ENCODE results near the gene MGMT. TPM values are rescaled to one million over a fixed set of nuclear protein-coding genes. Genes with fewer than 3 reads are reported as not detected.

MGMT gene
- total RNA-seq, 4 donors from 2014 or later = 10.9 to 37.7 (median 16.0) TPM

DNA sequence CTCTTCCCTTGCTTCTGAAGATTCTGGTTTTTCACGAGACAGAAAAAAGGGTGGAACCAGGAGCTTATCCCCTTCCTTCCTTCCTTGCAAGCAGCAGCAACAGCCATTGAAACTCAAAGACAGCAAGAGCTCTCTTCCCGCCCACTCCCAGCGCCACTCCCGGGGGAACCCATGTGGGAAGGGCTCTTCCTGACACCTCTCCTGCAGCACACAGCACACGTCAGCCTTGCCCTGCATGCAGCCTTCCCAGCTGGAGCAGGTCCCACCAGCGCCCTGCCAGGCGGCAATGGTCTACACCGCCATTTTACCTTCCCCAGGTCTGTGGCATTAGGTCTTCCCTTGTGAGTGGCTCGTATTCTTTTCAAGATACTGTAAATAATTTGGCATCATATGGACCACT, 161.8 kb downstream of the MGMT start:
- TF ChIP-seq, protein P1, sequence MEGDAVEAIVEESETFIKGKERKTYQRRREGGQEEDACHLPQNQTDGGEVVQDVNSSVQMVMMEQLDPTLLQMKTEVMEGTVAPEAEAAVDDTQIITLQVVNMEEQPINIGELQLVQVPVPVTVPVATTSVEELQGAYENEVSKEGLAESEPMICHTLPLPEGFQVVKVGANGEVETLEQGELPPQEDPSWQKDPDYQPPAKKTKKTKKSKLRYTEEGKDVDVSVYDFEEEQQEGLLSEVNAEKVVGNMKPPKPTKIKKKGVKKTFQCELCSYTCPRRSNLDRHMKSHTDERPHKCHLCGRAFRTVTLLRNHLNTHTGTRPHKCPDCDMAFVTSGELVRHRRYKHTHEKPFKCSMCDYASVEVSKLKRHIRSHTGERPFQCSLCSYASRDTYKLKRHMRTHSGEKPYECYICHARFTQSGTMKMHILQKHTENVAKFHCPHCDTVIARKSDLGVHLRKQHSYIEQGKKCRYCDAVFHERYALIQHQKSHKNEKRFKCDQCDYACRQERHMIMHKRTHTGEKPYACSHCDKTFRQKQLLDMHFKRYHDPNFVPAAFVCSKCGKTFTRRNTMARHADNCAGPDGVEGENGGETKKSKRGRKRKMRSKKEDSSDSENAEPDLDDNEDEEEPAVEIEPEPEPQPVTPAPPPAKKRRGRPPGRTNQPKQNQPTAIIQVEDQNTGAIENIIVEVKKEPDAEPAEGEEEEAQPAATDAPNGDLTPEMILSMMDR (IDR thresholded peaks at IDR 0.05) = no peak
- no peak for TF ChIP-seq POLR2A (IDR thresholded peaks at IDR 0.05)
- Histone ChIP-seq H3K27ac (no peak overlapping the region), H3K36me3 (no peaks in the 10 kb centered on the region), H3K4me1 (no peaks in the 10 kb centered on the region), H3K27me3 (no peaks in the 10 kb centered on the region), H3K9me3 (no peaks in the 10 kb centered on the region), H3K4me3 (no peak overlapping the region)
- DNase-seq = no peak
- intact Hi-C loops (cut with DNase I; ENCODE audit: low total_unique reads) = no loop called here

DNA sequence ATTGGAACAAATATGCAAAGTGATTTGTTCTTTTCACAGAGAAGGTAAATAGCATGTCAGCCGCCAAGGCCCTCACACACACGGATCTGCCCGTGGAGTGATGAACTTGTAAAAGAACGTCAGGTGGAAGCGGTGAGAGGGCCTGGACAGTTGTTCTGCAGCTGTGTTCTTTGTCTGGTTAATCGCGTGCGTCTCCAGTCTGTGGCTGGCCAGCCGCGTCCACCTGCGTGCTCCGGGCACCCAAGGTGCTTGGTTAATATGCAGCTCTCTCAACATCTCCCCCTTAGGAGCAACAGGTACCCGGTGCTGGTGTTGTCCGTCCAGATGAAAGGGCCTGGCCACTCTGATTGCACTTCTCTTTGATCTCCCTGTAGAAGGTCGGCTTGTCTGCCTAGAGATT, 162.9 kb downstream of the MGMT start:
- intact Hi-C loops (cut with DNase I; ENCODE audit: low total_unique reads) = no loop called here
- Histone ChIP-seq H3K27ac (no peak overlapping the region), H3K4me1 (no peaks in the 10 kb centered on the region), H3K27me3 (no peaks in the 10 kb centered on the region), H3K9me3 (peaks cover 0 to 8% of the 10 kb centered on the region in 2 donors), H3K36me3 (no peaks in the 10 kb centered on the region), H3K4me3 (no peak overlapping the region)
- DNase-seq = no peak
- TF ChIP-seq, protein P1 (IDR thresholded peaks at IDR 0.05) = no peak
- TF ChIP-seq POLR2A (IDR thresholded peaks at IDR 0.05) = no peak

DNA sequence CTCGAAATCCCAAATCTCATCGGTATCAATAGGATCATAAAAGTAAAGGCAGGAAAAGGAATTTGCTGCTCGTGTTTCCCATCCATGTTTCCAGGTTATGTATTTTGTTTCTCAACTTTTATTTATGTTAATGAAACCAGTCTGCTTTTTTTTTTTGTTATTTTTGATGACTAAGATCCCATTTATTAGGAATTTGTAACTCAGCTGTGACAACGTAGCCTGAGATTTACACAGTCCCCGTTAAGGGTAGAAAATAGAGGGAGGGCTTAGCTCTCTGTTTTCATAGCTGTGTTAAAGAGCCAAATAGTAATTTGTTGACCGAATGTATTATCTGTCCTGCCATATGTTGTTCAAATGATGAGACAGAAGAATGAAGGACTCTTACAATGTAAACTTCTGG, 164.0 kb downstream of the MGMT start:
- no peak for TF ChIP-seq POLR2A (IDR thresholded peaks at IDR 0.05)
- TF ChIP-seq, protein P1 (IDR thresholded peaks at IDR 0.05) = no peak
- no peak overlapping the region for H3K4me3 ChIP-seq
- no peaks in the 10 kb centered on the region for H3K27me3 ChIP-seq
- intact Hi-C loops (cut with DNase I; ENCODE audit: low total_unique reads) = no loop called here
- no peaks in the 10 kb centered on the region for H3K36me3 ChIP-seq
- H3K27ac ChIP-seq = no peak overlapping the region
- H3K9me3 ChIP-seq = peaks cover 0 to 8% of the 10 kb centered on the region in 2 donors
- DNase-seq = no peak
- H3K4me1 ChIP-seq = no peaks in the 10 kb centered on the region

DNA sequence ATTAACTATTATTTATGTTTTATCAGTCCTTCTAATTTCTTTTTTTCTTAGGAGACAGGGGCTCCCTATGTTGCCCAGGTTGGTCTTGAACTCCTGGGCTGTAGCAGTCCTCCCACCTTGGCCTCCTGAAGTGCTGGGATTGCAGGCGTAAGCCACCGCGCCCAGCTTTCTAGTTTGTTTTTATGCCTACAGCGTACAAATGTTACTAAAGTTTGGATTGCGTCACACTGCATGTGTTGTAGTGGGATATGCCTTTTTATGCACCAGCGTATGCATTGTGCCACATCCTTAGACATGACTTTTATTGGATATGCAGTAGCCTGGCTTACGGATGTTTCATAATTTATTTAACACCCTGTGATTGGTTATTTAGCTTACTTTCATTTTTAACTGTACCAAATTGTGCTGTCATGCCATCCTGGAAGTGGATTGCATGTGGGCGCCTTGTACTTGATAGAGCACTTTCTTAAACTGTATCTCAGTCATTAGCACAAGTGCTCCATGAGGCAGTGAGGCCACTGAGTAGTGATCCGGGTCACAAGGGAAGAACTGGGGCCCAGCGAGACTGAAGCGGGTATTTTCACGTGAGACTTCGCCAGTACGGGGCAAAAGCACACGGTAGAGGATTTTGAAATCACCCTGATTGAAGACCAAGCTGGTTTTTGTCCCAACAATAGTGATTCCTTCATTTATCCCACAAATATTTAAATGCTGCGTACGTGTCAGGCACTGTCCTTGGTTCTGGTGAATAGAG, 165.0 kb downstream of the MGMT start:
- TF ChIP-seq, protein P1 (IDR thresholded peaks at IDR 0.05) = no peak
- no peak for TF ChIP-seq POLR2A (IDR thresholded peaks at IDR 0.05)
- no peak for DNase-seq
- no peak overlapping the region for H3K27ac ChIP-seq

DNA sequence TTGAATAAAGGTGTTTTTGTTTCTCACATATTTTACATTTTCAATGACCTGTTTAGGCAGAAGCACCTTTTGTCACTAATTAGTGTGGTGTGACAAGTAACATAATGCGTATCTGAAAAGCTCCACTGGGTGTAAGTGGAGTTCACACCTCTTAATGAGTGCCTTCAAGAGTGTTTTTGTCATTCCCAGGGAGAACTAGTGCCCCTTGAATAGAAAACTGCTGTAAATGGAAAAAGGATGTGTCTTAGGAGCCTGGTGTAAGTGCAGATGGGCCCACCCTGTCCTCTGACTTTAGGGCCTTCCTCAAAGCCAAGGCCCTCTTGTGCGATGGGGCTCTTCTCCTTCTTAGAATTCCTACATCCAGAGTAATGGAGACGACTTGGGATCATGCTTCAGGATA, 170.0 kb downstream of the MGMT start:
- no peak overlapping the region for H3K27ac ChIP-seq
- no peaks in the 10 kb centered on the region for H3K36me3 ChIP-seq
- intact Hi-C loops (cut with DNase I; ENCODE audit: low total_unique reads) = no loop called here
- no peaks in the 10 kb centered on the region for H3K27me3 ChIP-seq
- DNase-seq = no peak
- TF ChIP-seq, protein P1 (IDR thresholded peaks at IDR 0.05) = no peak
- no peak for TF ChIP-seq POLR2A (IDR thresholded peaks at IDR 0.05)
- peaks cover 0 to 8% of the 10 kb centered on the region in 2 donors for H3K9me3 ChIP-seq
- H3K4me1 ChIP-seq = no peaks in the 10 kb centered on the region
- no peak overlapping the region for H3K4me3 ChIP-seq

More for the DNA sequence above, 165.0 kb downstream of the MGMT start:
- H3K27me3 ChIP-seq = no peaks in the 10 kb centered on the region
- no peaks in the 10 kb centered on the region for H3K36me3 ChIP-seq
- no peak overlapping the region for H3K4me3 ChIP-seq
- no peaks in the 10 kb centered on the region for H3K4me1 ChIP-seq
- intact Hi-C loops (cut with DNase I; ENCODE audit: low total_unique reads) = no loop called here
- H3K9me3 ChIP-seq = peaks cover 0 to 8% of the 10 kb centered on the region in 2 donors
